GM12878 (cell line): ENCODE data around the gene GCM1. TPM values are rescaled to one million over a fixed set of nuclear protein-coding genes. Genes with fewer than 3 reads are reported as not detected.

Source experiments
- BCL11A ChIP-seq: IDR thresholded peaks from 2 replicates; pipeline ENCODE4 v1.6.1; 2011; ENCODE audit warnings: low read depth, low read length
- ETV6 ChIP-seq, 2 experiments: fragments of 450-650 bp in 1 of 2; IDR thresholded peaks in 1 of 2; conservative IDR thresholded peaks in 1 of 2; 2 replicates each; pipeline ENCODE4 v1.6.1; 2014; ENCODE audit warnings: antibody characterized with exemption in 1 of 2, borderline replicate concordance in 1 of 2, low read depth in 1 of 2, mild to moderate bottlenecking in 1 of 2, moderate library complexity in 1 of 2
- FOXK2 ChIP-seq: fragments of 450-650 bp; IDR thresholded peaks from 2 replicates; pipeline ENCODE4 v1.6.1; 2017; ENCODE audit warnings: mild to moderate bottlenecking, moderate library complexity
- HCFC1 ChIP-seq: fragments of 150-350 bp; IDR thresholded peaks from 2 replicates; pipeline ENCODE4 v1.6.1; 2014; ENCODE audit warnings: low read length
- IRF4 ChIP-seq: IDR thresholded peaks from 2 replicates; pipeline ENCODE4 v1.6.1; 2011; ENCODE audit warnings: low read depth, low read length
- NFIC ChIP-seq: IDR thresholded peaks from 2 replicates; pipeline ENCODE4 v1.6.1; 2012; ENCODE audit warnings: low read depth, mild to moderate bottlenecking, inconsistent platforms, low read length, moderate library complexity
- PML ChIP-seq: IDR thresholded peaks from 2 replicates; pipeline ENCODE4 v1.6.1; 2012; ENCODE audit warnings: low read length, inconsistent platforms
- RFX5 ChIP-seq: IDR thresholded peaks from 2 replicates; pipeline ENCODE4 v1.6.1; 2011; ENCODE audit warnings: low read depth, low read length, improper control_type of control experiment
- STAT1 ChIP-seq: fragments of 450-650 bp; conservative IDR thresholded peaks from 2 replicates; pipeline ENCODE4 v1.6.1; 2014; ENCODE audit warnings: antibody characterized with exemption, mild to moderate bottlenecking
- ZNF217 ChIP-seq: fragments of 450-650 bp; IDR thresholded peaks from 2 replicates; pipeline ENCODE4 v1.6.1; 2017; ENCODE audit warnings: antibody characterized with exemption, mild to moderate bottlenecking
- ZZZ3 ChIP-seq: IDR thresholded peaks from 2 replicates; pipeline ENCODE4 v1.6.1; 2011; ENCODE audit warnings: low read depth; ENCODE audit not compliant: control insufficient read depth, insufficient read length
- polyA plus RNA-seq, 11 experiments: library from polyadenylated mRNA; depleted of rRNA in 4 of 11; unstranded in 6 of 11; stranded (reverse) in 5 of 11; fragments of >200 nt; fragmentation: Nextera tagmentation in 4 of 11; fragmentation: Illumina TruSeq in 1 of 11; extraction: Ambion mirVana in 4 of 11; extraction: Trizol in 1 of 11; gene quantifications; 1 replicate in 1 of 11; 2 replicates in 10 of 11; pipeline versions ENCODE4 v1.2.1 to v1.2.3, GENCODE V29; 2011 to 2016; ENCODE audit warnings: inconsistent platforms in 2 of 11, missing spikeins in 2 of 11, low read depth in 1 of 11
- total RNA-seq, 4 experiments: library from RNA; depleted of rRNA in 3 of 4; stranded (reverse); fragments of >200 nt in 3 of 4; fragmentation: Illumina TruSeq in 1 of 4; extraction: Trizol in 1 of 4; gene quantifications; 2 replicates each; pipeline versions ENCODE4 v1.2.1 to v1.2.3, GENCODE V29; 2013 to 2021
- TF ChIP-seq, protein P1 (sequence below), 3 experiments: IDR thresholded peaks in 2 of 3; conservative IDR thresholded peaks in 1 of 3; 2 replicates each; pipeline ENCODE4 v1.5.1; 2011; ENCODE audit warnings: low read depth in 3 of 3, low read length in 3 of 3, mild to moderate bottlenecking in 3 of 3, control low read depth in 2 of 3, moderate library complexity in 2 of 3, inconsistent platforms in 1 of 3, mixed read lengths in 1 of 3; ENCODE audit not compliant: control insufficient read depth in 2 of 3, insufficient read depth in 1 of 3; ENCODE audit errors: extremely low read depth in 1 of 3
- TF ChIP-seq, protein P2 (sequence below): fragments of 450-650 bp; IDR thresholded peaks from 2 replicates; pipeline ENCODE4 v1.6.1; 2018; ENCODE audit warnings: borderline replicate concordance, mild to moderate bottlenecking; ENCODE audit not compliant: partially characterized antibody
- TF ChIP-seq, protein P3 (sequence below): fragments of 450-650 bp; IDR thresholded peaks from 2 replicates; pipeline ENCODE4 v1.6.1; 2016; ENCODE audit warnings: mild to moderate bottlenecking

Gene GCM1
- total and polyA plus RNA-seq, 10 of the 15 experiments (the other 5 are each of a cell fraction or from before 2014, with no cell fraction given): 0.04 to 0.08 (median 0.05) TPM; not detected in 5

DNA sequence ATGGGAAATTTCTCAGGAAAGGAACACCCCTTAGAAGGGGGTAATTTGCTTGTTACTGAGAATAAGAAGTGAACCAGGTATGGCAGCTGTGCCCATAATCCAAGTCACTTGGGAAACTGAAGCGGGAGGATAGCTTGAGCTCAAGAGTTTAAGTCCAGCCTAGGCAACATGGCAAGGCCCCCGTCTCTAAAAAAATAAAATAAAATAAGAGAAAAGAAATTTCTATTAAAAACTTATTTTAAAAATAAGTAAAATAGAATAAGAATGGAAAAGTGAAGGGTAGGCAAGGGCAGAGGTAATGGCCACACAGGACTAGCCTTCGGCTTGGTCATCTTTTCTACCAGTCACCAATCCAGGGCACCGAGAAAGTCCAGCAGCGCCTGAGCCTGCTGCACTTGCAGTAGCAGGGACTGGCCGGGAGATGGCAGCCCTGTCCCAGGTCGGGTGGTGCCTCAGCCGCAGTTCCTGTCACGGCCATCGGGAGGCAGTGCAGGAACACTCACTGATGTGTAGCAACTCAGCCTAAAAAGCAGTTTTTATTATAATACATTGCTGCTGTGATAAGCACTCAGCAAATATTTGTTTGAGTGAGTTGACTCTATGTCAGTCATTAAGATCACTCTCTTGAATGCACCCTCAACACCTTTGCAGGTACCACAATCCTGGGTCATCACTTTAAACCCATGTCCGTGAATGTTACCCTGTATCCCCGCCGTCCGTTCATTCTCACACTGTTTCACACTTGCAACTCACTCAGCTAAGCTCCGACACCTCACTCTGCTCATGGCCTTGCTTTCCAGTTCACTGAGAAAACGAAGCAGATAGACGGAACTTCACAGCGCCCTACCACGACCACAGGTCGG is 23.2 kb upstream of the GCM1 start (continued):
- TF ChIP-seq, protein P1, sequence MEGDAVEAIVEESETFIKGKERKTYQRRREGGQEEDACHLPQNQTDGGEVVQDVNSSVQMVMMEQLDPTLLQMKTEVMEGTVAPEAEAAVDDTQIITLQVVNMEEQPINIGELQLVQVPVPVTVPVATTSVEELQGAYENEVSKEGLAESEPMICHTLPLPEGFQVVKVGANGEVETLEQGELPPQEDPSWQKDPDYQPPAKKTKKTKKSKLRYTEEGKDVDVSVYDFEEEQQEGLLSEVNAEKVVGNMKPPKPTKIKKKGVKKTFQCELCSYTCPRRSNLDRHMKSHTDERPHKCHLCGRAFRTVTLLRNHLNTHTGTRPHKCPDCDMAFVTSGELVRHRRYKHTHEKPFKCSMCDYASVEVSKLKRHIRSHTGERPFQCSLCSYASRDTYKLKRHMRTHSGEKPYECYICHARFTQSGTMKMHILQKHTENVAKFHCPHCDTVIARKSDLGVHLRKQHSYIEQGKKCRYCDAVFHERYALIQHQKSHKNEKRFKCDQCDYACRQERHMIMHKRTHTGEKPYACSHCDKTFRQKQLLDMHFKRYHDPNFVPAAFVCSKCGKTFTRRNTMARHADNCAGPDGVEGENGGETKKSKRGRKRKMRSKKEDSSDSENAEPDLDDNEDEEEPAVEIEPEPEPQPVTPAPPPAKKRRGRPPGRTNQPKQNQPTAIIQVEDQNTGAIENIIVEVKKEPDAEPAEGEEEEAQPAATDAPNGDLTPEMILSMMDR (IDR thresholded peaks at IDR 0.05 in 2 of 3, conservative IDR thresholded peaks at IDR 0.05 in 1 of 3; ENCODE audit: control insufficient read depth in 2 of 3, extremely low read depth in 1 of 3, insufficient read depth in 1 of 3, low read depth in 3 of 3, low read length in 3 of 3): peak; percentile 97 to 100 (median 100)
- TF ChIP-seq STAT1 (peak; percentile 84; the same call in 1 of the 2 replicates), RFX5 (no peak), NFIC (no peak), ZNF217 (no peak), HCFC1 (peak; percentile 41; the same call in 1 of the 2 replicates), PML (no peak), BCL11A (no peak), IRF4 (peak; percentile 76), ETV6 (conservative IDR thresholded peaks at IDR 0.05 in 1 of 2, IDR thresholded peaks at IDR 0.05 in 1 of 2; ENCODE audit: borderline replicate concordance in 1 of 2, low read depth in 1 of 2) (no peak), ZZZ3 (no peak), FOXK2 (no peak)
- TF ChIP-seq, protein P2, sequence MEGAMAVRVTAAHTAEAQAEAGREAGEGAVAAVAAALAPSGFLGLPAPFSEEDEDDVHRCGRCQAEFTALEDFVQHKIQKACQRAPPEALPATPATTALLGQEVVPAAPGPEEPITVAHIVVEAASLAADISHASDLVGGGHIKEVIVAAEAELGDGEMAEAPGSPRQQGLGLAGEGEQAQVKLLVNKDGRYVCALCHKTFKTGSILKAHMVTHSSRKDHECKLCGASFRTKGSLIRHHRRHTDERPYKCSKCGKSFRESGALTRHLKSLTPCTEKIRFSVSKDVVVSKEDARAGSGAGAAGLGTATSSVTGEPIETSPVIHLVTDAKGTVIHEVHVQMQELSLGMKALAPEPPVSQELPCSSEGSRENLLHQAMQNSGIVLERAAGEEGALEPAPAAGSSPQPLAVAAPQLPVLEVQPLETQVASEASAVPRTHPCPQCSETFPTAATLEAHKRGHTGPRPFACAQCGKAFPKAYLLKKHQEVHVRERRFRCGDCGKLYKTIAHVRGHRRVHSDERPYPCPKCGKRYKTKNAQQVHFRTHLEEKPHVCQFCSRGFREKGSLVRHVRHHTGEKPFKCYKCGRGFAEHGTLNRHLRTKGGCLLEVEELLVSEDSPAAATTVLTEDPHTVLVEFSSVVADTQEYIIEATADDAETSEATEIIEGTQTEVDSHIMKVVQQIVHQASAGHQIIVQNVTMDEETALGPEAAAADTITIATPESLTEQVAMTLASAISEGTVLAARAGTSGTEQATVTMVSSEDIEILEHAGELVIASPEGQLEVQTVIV: no peak
- TF ChIP-seq, protein P3, sequence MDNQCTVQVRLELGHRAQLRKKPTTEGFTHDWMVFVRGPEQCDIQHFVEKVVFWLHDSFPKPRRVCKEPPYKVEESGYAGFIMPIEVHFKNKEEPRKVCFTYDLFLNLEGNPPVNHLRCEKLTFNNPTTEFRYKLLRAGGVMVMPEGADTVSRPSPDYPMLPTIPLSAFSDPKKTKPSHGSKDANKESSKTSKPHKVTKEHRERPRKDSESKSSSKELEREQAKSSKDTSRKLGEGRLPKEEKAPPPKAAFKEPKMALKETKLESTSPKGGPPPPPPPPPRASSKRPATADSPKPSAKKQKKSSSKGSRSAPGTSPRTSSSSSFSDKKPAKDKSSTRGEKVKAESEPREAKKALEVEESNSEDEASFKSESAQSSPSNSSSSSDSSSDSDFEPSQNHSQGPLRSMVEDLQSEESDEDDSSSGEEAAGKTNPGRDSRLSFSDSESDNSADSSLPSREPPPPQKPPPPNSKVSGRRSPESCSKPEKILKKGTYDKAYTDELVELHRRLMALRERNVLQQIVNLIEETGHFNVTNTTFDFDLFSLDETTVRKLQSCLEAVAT: no peak
